ENCODE measurements around the gene GPR39. TPM values are rescaled to one million over a fixed set of nuclear protein-coding genes. Genes with fewer than 3 reads are reported as not detected.

GPR39 gene
- total and polyA plus RNA-seq, 8 donors: 3.9 to 24.4 (median 4.6) TPM

GRCh38 chr2:132495881-132496280, 79.3 kb downstream of the GPR39 start:
- H3K9me3 ChIP-seq: no peaks in the 10 kb centered on the region
- no peaks in the 10 kb centered on the region for H3K27me3 ChIP-seq
- DNase-seq: no peak
- H3K4me1 ChIP-seq: no peaks in the 10 kb centered on the region
- no peak for TF ChIP-seq CTCF (IDR thresholded peaks at IDR 0.05)
- intact Hi-C loops (cut with DNase I): no loop called here
- no peaks in the 10 kb centered on the region for H3K36me3 ChIP-seq
- H3K4me3 ChIP-seq: no peak overlapping the region
- no peak overlapping the region for H3K27ac ChIP-seq
- no peak for ATAC-seq

GRCh38 chr2:132496555-132496954, 80.0 kb downstream of the GPR39 start:
- Histone ChIP-seq H3K4me3 (no peak overlapping the region), H3K4me1 (no peaks in the 10 kb centered on the region), H3K27me3 (no peaks in the 10 kb centered on the region), H3K27ac (no peak overlapping the region), H3K36me3 (no peaks in the 10 kb centered on the region), H3K9me3 (peaks cover 0 to 1% of the 10 kb centered on the region in 2 donors)
- TF ChIP-seq CTCF (IDR thresholded peaks at IDR 0.05): no peak
- no peak for ATAC-seq
- intact Hi-C loops (cut with DNase I): no loop called here
- no peak for DNase-seq

GRCh38 chr2:132497591-132497990, 81.0 kb downstream of the GPR39 start:
- peaks cover 0 to 7% of the 10 kb centered on the region in 2 donors for H3K9me3 ChIP-seq
- no peak overlapping the region for H3K4me3 ChIP-seq
- no peak overlapping the region for H3K27ac ChIP-seq
- no peaks in the 10 kb centered on the region for H3K4me1 ChIP-seq
- ATAC-seq (no peak), DNase-seq (no peak)
- TF ChIP-seq CTCF (IDR thresholded peaks at IDR 0.05): no peak
- H3K36me3 ChIP-seq: no peaks in the 10 kb centered on the region
- no peaks in the 10 kb centered on the region for H3K27me3 ChIP-seq
- intact Hi-C loops (cut with DNase I): no loop called here

GRCh38 chr2:132503701-132504100, 87.1 kb downstream of the GPR39 start:
- no peak overlapping the region for H3K27ac ChIP-seq
- no peak overlapping the region for H3K4me3 ChIP-seq
- DNase-seq (no peak), ATAC-seq (no peak)
- TF ChIP-seq CTCF (IDR thresholded peaks at IDR 0.05): no peak
- no peaks in the 10 kb centered on the region for H3K36me3 ChIP-seq
- H3K27me3 ChIP-seq: no peaks in the 10 kb centered on the region
- intact Hi-C loops (cut with DNase I): no loop called here
- H3K4me1 ChIP-seq: no peaks in the 10 kb centered on the region
- peaks cover 0 to 39% of the 10 kb centered on the region in 2 donors for H3K9me3 ChIP-seq

GRCh38 chr2:132515010-132515409, 98.4 kb downstream of the GPR39 start:
- Histone ChIP-seq H3K27ac (no peak overlapping the region), H3K9me3 (no peaks in the 10 kb centered on the region), H3K36me3 (no peaks in the 10 kb centered on the region), H3K4me1 (no peaks in the 10 kb centered on the region), H3K27me3 (no peaks in the 10 kb centered on the region), H3K4me3 (no peak overlapping the region)
- intact Hi-C loops (cut with DNase I): no loop called here
- TF ChIP-seq CTCF (IDR thresholded peaks at IDR 0.05): no peak
- DNase-seq: no peak
- ATAC-seq: no peak

All from left lung (tissue), 10 donors.